Caco-2 (cell line): ENCODE measurements around the gene CCAR1. TPM values are rescaled to one million over a fixed set of nuclear protein-coding genes. Genes with fewer than 3 reads are reported as not detected.

Experiments
- BruUV-seq: library from RNA; stranded (reverse); fragments of 400-500 nt; replicated peaks from 2 replicates; lab custom pipeline; 2021; lab: Mats Ljungman, UMichigan
- CTCF ChIA-PET: fragments of 300-600 bp; sonication (Branson Sonifier 250); formaldehyde crosslinking; loops from one replicate; lab custom pipeline; 2022; ENCODE audit warnings: antibody characterized with exemption; lab: Charles Lee
- POLR2A ChIA-PET: fragments of 300-600 bp; sonication (Branson Sonifier 250); formaldehyde crosslinking; loops from one replicate; lab custom pipeline; 2022; ENCODE audit warnings: antibody characterized with exemption; lab: Charles Lee
- DNase-seq, 2 experiments: peaks; one replicate each; pipeline versions ENCODE4 v3.0.0 to v3.0.0-alpha.2; 2020 to 2022
- H3K27me3 ChIP-seq: replicated peaks from 2 replicates; pipeline ENCODE4 v1.6.0; 2011; ENCODE audit warnings: low read length; ENCODE audit not compliant: control insufficient read depth, insufficient read depth
- H3K36me3 ChIP-seq: 2 replicates; pipeline ENCODE4 v1.5.1; 2011; ENCODE audit warnings: low read length; ENCODE audit not compliant: control insufficient read depth, insufficient read depth
- H3K4me1 ChIP-seq: fragments of 250-450 bp; sonication (Bioruptor Pico); 2 replicates; pipeline ENCODE4 v1.5.1; 2020; ENCODE audit warnings: mild to moderate bottlenecking
- H3K4me3 ChIP-seq: 2 replicates; pipeline ENCODE4 v1.5.1; 2011; ENCODE audit warnings: low read depth, mild to moderate bottlenecking, control low read depth, low read length
- H3K9me3 ChIP-seq: fragments of 250-450 bp; sonication (Bioruptor Pico); 2 replicates; pipeline ENCODE4 v1.5.1; 2020; ENCODE audit warnings: mild to moderate bottlenecking, moderate library complexity
- H3K27ac Mint-ChIP-seq: one replicate; pipeline ENCODE4 v1.8.0; 2022; ENCODE audit warnings: mixed read lengths; ENCODE audit not compliant: unreplicated experiment
- H3K27me3 Mint-ChIP-seq: one replicate; pipeline ENCODE4 v1.8.0; 2022; ENCODE audit warnings: mixed read lengths; ENCODE audit not compliant: insufficient read depth, unreplicated experiment
- H3K36me3 Mint-ChIP-seq: one replicate; pipeline ENCODE4 v1.8.0; 2022; ENCODE audit warnings: mild to moderate bottlenecking, mixed read lengths; ENCODE audit not compliant: insufficient read depth, unreplicated experiment
- H3K4me1 Mint-ChIP-seq: one replicate; pipeline ENCODE4 v1.8.0; 2022; ENCODE audit warnings: low read depth, mixed read lengths; ENCODE audit not compliant: unreplicated experiment
- H3K4me3 Mint-ChIP-seq: one replicate; pipeline ENCODE4 v1.8.0; 2022; ENCODE audit warnings: mild to moderate bottlenecking, moderate library complexity, mixed read lengths; ENCODE audit not compliant: unreplicated experiment
- H3K9me3 Mint-ChIP-seq: one replicate; pipeline ENCODE4 v1.8.0; 2022; ENCODE audit warnings: mixed read lengths; ENCODE audit not compliant: unreplicated experiment
- CTCF ChIP-seq, 2 experiments: fragments of 200-600 bp in 1 of 2; IDR thresholded peaks; 1 replicate in 1 of 2; 2 replicates in 1 of 2; pipeline versions ENCODE4 v1.5.1 to v1.8.0; 2011 to 2022; ENCODE audit warnings: antibody characterized with exemption in 1 of 2, control low read depth in 1 of 2, inconsistent platforms in 1 of 2, low read depth in 1 of 2, low read length in 1 of 2, mild to moderate bottlenecking in 1 of 2, moderate library complexity in 1 of 2; ENCODE audit not compliant: insufficient read depth in 1 of 2, severe bottlenecking in 1 of 2, unreplicated experiment in 1 of 2
- intact Hi-C: fragments of 100-400 bp; cut with micrococcal nuclease; formaldehyde crosslinking; loops from one replicate; pipeline ENCODE4 v1.10.0; 2022; ENCODE audit not compliant: unreplicated experiment
- total RNA-seq: library from RNA; stranded (reverse); gene quantifications from 2 replicates; pipeline ENCODE4 v1.2.3, GENCODE V29; 2022

Gene CCAR1
- total RNA-seq, 1 experiment from 2014 or later: 180 TPM

GRCh38 chr10:68811314-68812009 lies 90.4 kb downstream of the CCAR1 start:
- H3K27me3 Mint-ChIP-seq: no peaks in the 10 kb centered on the region
- DNase-seq: no peak
- Histone ChIP-seq H3K4me1 (no peaks in the 10 kb centered on the region), H3K9me3 (no peaks in the 10 kb centered on the region), H3K27me3 (no peaks in the 10 kb centered on the region), H3K36me3 (no peaks in the 10 kb centered on the region), H3K4me3 (no peak overlapping the region)
- no peak overlapping the region for H3K4me3 Mint-ChIP-seq
- ChIA-PET CTCF (interaction anchor here (0.6 kb wide), 1 partner anchor 13 kb away, joined by 5 read pairs; no protein-coding TSS in a partner anchor), POLR2A (no interaction called here)
- H3K36me3 Mint-ChIP-seq: no peaks in the 10 kb centered on the region
- no peaks in the 10 kb centered on the region for H3K4me1 Mint-ChIP-seq
- no TSS peak for BruUV-seq
- no peak overlapping the region for H3K27ac Mint-ChIP-seq
- no peaks in the 10 kb centered on the region for H3K9me3 Mint-ChIP-seq
- no peak for TF ChIP-seq CTCF (IDR thresholded peaks at IDR 0.05; ENCODE audit: insufficient read depth in 1 of 2, low read depth in 1 of 2, low read length in 1 of 2, severe bottlenecking in 1 of 2, unreplicated experiment in 1 of 2)
- intact Hi-C loops: no loop called here

DNA sequence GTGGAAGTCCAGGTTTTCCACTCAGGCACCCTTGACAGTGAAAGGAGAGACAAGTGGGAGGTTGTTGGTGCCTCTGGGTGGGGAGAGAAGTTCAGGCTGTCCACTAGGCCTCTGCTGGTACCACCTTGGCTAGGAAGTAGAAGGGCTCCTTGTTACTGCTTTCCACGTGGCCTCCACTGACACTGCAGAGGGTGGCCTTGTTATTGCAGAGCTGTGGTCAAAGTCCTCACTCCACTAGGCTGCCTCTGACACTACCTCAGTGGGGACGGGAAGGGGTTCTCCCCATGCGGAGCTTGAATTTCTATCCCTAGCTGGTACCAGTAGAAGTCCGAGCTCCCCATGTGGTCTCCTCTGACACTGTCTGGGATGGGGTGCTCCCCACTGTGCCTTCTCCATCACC lies 91.4 kb downstream of the CCAR1 start:
- Histone ChIP-seq H3K9me3 (no peaks in the 10 kb centered on the region), H3K4me1 (no peaks in the 10 kb centered on the region), H3K27me3 (no peaks in the 10 kb centered on the region), H3K4me3 (no peak overlapping the region), H3K36me3 (no peaks in the 10 kb centered on the region)
- no TSS peak for BruUV-seq
- no peaks in the 10 kb centered on the region for H3K9me3 Mint-ChIP-seq
- intact Hi-C loops: no loop called here
- ChIA-PET CTCF (no interaction called here), POLR2A (interaction anchor here (0.6 kb wide), 1 partner anchor 88 kb away, joined by 4 read pairs; the partner anchor contains the start of gene DDX50)
- no peak overlapping the region for H3K27ac Mint-ChIP-seq
- no peak overlapping the region for H3K4me3 Mint-ChIP-seq
- TF ChIP-seq CTCF (IDR thresholded peaks at IDR 0.05; ENCODE audit: insufficient read depth in 1 of 2, low read depth in 1 of 2, low read length in 1 of 2, severe bottlenecking in 1 of 2, unreplicated experiment in 1 of 2): no peak
- no peaks in the 10 kb centered on the region for H3K36me3 Mint-ChIP-seq
- H3K4me1 Mint-ChIP-seq: no peaks in the 10 kb centered on the region
- DNase-seq: no peak
- H3K27me3 Mint-ChIP-seq: no peaks in the 10 kb centered on the region

DNA sequence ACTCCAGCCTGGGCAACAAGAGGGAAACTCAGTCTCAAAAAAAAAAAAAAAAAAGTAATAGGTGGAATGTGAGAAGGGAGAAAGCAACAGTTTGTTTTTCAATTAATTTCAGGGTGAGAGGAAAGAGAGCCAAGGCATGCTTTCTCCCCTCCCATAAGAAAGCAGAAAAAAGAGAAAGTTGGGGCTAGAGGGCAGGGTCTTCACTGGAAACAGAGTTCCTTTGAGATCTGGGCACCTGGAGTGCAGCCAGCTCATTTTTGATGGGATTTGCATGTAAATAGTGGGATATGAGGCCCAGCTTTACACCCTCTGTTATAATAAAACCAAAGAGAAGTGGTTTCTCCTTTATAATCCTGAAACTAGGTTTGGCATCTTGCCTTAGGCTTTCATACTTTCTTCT lies 92.5 kb downstream of the CCAR1 start:
- TF ChIP-seq CTCF (IDR thresholded peaks at IDR 0.05; ENCODE audit: insufficient read depth in 1 of 2, low read depth in 1 of 2, low read length in 1 of 2, severe bottlenecking in 1 of 2, unreplicated experiment in 1 of 2): no peak
- Mint-ChIP-seq H3K27me3 (no peaks in the 10 kb centered on the region), H3K4me3 (no peak overlapping the region), H3K9me3 (no peaks in the 10 kb centered on the region), H3K27ac (no peak overlapping the region), H3K36me3 (no peaks in the 10 kb centered on the region), H3K4me1 (no peaks in the 10 kb centered on the region)
- no peak for DNase-seq
- BruUV-seq: no TSS peak
- no peaks in the 10 kb centered on the region for H3K36me3 ChIP-seq
- intact Hi-C loops: no loop called here
- ChIA-PET CTCF (interaction anchor here (0.9 kb wide), 1 partner anchor 19 kb away, joined by 4 read pairs; no protein-coding TSS in a partner anchor), POLR2A (interaction anchor here (0.7 kb wide), 2 partner anchors 12 to 42 kb away, joined by 5 to 7 read pairs; no protein-coding TSS in a partner anchor)
- H3K9me3 ChIP-seq: no peaks in the 10 kb centered on the region
- H3K4me3 ChIP-seq: no peak overlapping the region
- no peaks in the 10 kb centered on the region for H3K27me3 ChIP-seq
- H3K4me1 ChIP-seq: no peaks in the 10 kb centered on the region
